K562 (cell line): ENCODE results near the gene ZFYVE28. TPM values are rescaled to one million over a fixed set of nuclear protein-coding genes. Genes with fewer than 3 reads are reported as not detected.

Source experiments
- ATAC-seq: fragments of 200-7000 bp; cut with Tn5 transposase; 3 replicates; pipeline ENCODE4 v1.9.1; 2020; ENCODE audit warnings: moderate library complexity
- BruUV-seq: library from RNA; stranded (reverse); fragments of 400-500 nt; replicated peaks from 2 replicates; lab custom pipeline; 2021; lab: Mats Ljungman, UMichigan
- CTCF ChIA-PET: fragments of 300-600 bp; formaldehyde crosslinking; extraction: SDS; loops from one replicate; lab custom pipeline; 2021; ENCODE audit warnings: low intra/inter-chr PET ratio; lab: Yijun Ruan, JAX
- POLR2A ChIA-PET: fragments of 300-600, 350-650 bp; sonication (Branson Sonifier 250); formaldehyde crosslinking; extraction: SDS; loops from one replicate; lab custom pipeline; 2021; ENCODE audit warnings: antibody characterized with exemption, inconsistent platforms; lab: Yijun Ruan, JAX
- DNase-seq, 4 experiments: peaks; one replicate each; pipeline versions ENCODE4 v3.0.0 to v3.0.0-alpha.2; 2011 to 2018; ENCODE audit warnings: low spot score in 3 of 4, mixed read lengths in 3 of 4; ENCODE audit errors: extremely low read depth in 1 of 4
- FAIRE-seq: peaks from 2 replicates; lab custom pipeline; 2011; peaks lifted over from hg19 to GRCh38; lab: Jason Lieb, UNC
- H2AFZ ChIP-seq: 2 replicates; pipeline ENCODE4 v1.6.0; 2011; ENCODE audit warnings: low read depth, low read length, control low read depth, inconsistent platforms
- H3K27ac ChIP-seq: fragments of 200-600 bp; 3 replicates; pipeline ENCODE4 v1.8.0; 2011; ENCODE audit warnings: low read depth, mild to moderate bottlenecking, control low read depth, inconsistent platforms, low read length, moderate library complexity, mixed read lengths; ENCODE audit errors: extremely low read depth
- H3K27me3 ChIP-seq, 2 experiments: fragments of 300-600 bp in 1 of 2; 2 replicates in 1 of 2; 3 replicates in 1 of 2; pipeline versions ENCODE4 v1.6.0 to v1.8.0; 2011; ENCODE audit warnings: inconsistent platforms in 2 of 2, low read length in 2 of 2, mild to moderate bottlenecking in 1 of 2, mixed read lengths in 1 of 2, moderate library complexity in 1 of 2; ENCODE audit not compliant: control insufficient read depth in 2 of 2, insufficient read depth in 2 of 2
- H3K36me3 ChIP-seq: fragments of 300-600 bp; 3 replicates; pipeline ENCODE4 v1.8.0; 2011; ENCODE audit warnings: mild to moderate bottlenecking, low read length, inconsistent platforms; ENCODE audit not compliant: control insufficient read depth, insufficient read depth
- H3K4me1 ChIP-seq, 2 experiments: fragments of 200-600 bp in 1 of 2; replicated peaks in 1 of 2; 2 replicates in 1 of 2; 3 replicates in 1 of 2; pipeline versions ENCODE4 v1.5.1 to v1.8.0; 2011; ENCODE audit warnings: inconsistent platforms in 2 of 2, low read length in 2 of 2, mild to moderate bottlenecking in 1 of 2, mixed read lengths in 1 of 2, moderate library complexity in 1 of 2; ENCODE audit not compliant: control insufficient read depth in 2 of 2, insufficient read depth in 2 of 2
- H3K4me2 ChIP-seq: 2 replicates; pipeline ENCODE4 v1.6.1; 2011; ENCODE audit warnings: low read length, control low read depth, inconsistent platforms, mixed read lengths; ENCODE audit not compliant: insufficient read depth
- H3K4me3 ChIP-seq: fragments of 200-600 bp; sonication (generic), shearing (Covaris generic); 2 replicates; pipeline ENCODE4 v1.5.1; 2016; ENCODE audit warnings: control low read depth, inconsistent platforms
- H3K79me2 ChIP-seq: fragments of 200-600 bp; 3 replicates; pipeline ENCODE4 v1.8.0; 2011; ENCODE audit warnings: low read length, inconsistent platforms; ENCODE audit not compliant: control insufficient read depth, insufficient read depth
- H3K9ac ChIP-seq, 2 experiments: 2 replicates each; pipeline versions ENCODE4 v1.6.0 to v1.6.1; 2011; ENCODE audit warnings: low read depth in 2 of 2, low read length in 2 of 2, control low read depth in 1 of 2, inconsistent platforms in 1 of 2, mild to moderate bottlenecking in 1 of 2, mixed read lengths in 1 of 2; ENCODE audit not compliant: insufficient read depth in 1 of 2
- H3K9me1 ChIP-seq: one replicate; pipeline ENCODE4 v1.6.0; 2011; ENCODE audit warnings: inconsistent platforms, mild to moderate bottlenecking, low read length, moderate library complexity; ENCODE audit not compliant: control insufficient read depth, insufficient read depth
- H3K9me3 ChIP-seq: replicated peaks from 2 replicates; pipeline ENCODE4 v1.5.1; 2011; ENCODE audit warnings: low read depth, low read length, inconsistent platforms; ENCODE audit not compliant: control insufficient read depth, insufficient read depth
- H4K20me1 ChIP-seq: replicated peaks from 2 replicates; pipeline ENCODE4 v1.6.1; 2011; ENCODE audit warnings: low read length, inconsistent platforms, mixed read lengths; ENCODE audit not compliant: control insufficient read depth, insufficient read depth
- MAX ChIP-seq: sonication (generic); formaldehyde crosslinking; IDR thresholded peaks from 2 replicates; pipeline ENCODE4 v1.9.0; 2022; ENCODE audit warnings: mild to moderate bottlenecking, missing genetic modification reagents
- POLR2G ChIP-seq: fragments of 200-400 bp; formaldehyde crosslinking; IDR thresholded peaks from 2 replicates; pipeline ENCODE4 v1.6.1; 2017; ENCODE audit warnings: low read depth, mild to moderate bottlenecking, antibody characterized with exemption, low read length, moderate library complexity
- WGBS: fragments of 100-300 bp; shearing (Covaris generic); methylation state at CpG from one replicate; pipeline ENCODE4 v1.1.6; 2016; ENCODE audit warnings: low coverage, mixed read lengths; ENCODE audit not compliant: insufficient coverage; ENCODE audit errors: missing lambda C conversion rate; 5-methylcytosine and 5-hydroxymethylcytosine counted together
- in situ Hi-C: fragments of 300-500 bp; cut with MboI; formaldehyde crosslinking; loops from 4 replicates; pipeline ENCODE4 v1.15.0; 2018; ENCODE audit warnings: inconsistent platforms, mixed read lengths
- intact Hi-C: fragments of 100-400 bp; cut with micrococcal nuclease; formaldehyde crosslinking; loops from 2 replicates; pipeline ENCODE4 v1.14.2; 2022
- polyA plus RNA-seq, 8 experiments: library from polyadenylated mRNA; depleted of rRNA in 4 of 8; stranded (reverse) in 5 of 8; unstranded in 3 of 8; fragments of >200 nt; fragmentation: Nextera tagmentation in 2 of 8; fragmentation: Illumina TruSeq in 1 of 8; extraction: Ambion mirVana in 2 of 8; extraction: Trizol in 1 of 8; gene quantifications; 2 replicates each; pipeline versions ENCODE4 v1.2.1 to v1.2.3, GENCODE V29; 2011 to 2014; ENCODE audit warnings: inconsistent platforms in 1 of 8, missing spikeins in 1 of 8
- total RNA-seq, 7 experiments: library from RNA; depleted of rRNA in 6 of 7; stranded (reverse); fragments of >200 nt in 6 of 7; fragmentation: Illumina TruSeq in 2 of 7; extraction: Trizol in 2 of 7; gene quantifications; 2 replicates each; pipeline versions ENCODE4 v1.2.1 to v1.2.3, GENCODE V29; 2011 to 2021; ENCODE audit warnings: low replicate concordance in 1 of 7

Gene ZFYVE28
- total and polyA plus RNA-seq, 9 of the 15 experiments (the other 6 are each of a cell fraction or from before 2014, with no cell fraction given), result 1.3 to 24.8 (median 8.9) TPM

- ChIA-PET POLR2A (interaction anchor here (0.6 to 1.2 kb wide), 4 partner anchors 8 to 52 kb away, joined by 3 to 10 read pairs (median 3); no protein-coding TSS in a partner anchor), CTCF (no interaction called here)
- no TSS peak for BruUV-seq
- Histone ChIP-seq H3K9me1 (no peaks in the 10 kb centered on the region), H3K27me3 (no peaks in the 10 kb centered on the region), H4K20me1 (no peaks in the 10 kb centered on the region; the same call in 1 of the 2 replicates), H3K4me1 (peaks cover 5 to 81% of the 10 kb centered on the region in 2 experiments; a peak in 4 of 5 replicates), H3K4me2 (no peak overlapping the region), H3K79me2 (no peaks in the 10 kb centered on the region), H2AFZ (no peak overlapping the region), H3K4me3 (no peak overlapping the region), H3K9me3 (no peaks in the 10 kb centered on the region), H3K9ac (no peak overlapping the region), H3K36me3 (no peaks in the 10 kb centered on the region), H3K27ac (no peak overlapping the region)
- ATAC-seq (no peak), DNase-seq (no peak), FAIRE-seq (no peak)
- intact Hi-C loops (loop anchor here (10.0 kb wide), 1 partner anchor 167 kb away; the partner anchor contains the start of genes CFAP99 and ZFYVE28), in situ Hi-C loops (no loop called here)
- WGBS, result 56% methylated on average over 21 of the region's 21 CpGs
- TF ChIP-seq POLR2G (peak; percentile 32; the same call in 1 of the 2 replicates), MAX (CRISPR knock-in tag) (no peak)
- TF ChIP-seq, all 486 proteins: peak for 1
Observed at GRCh38 chr4:2248044-2248780, 170.2 kb downstream of the ZFYVE28 start.
